Panc1 (cell line): ENCODE results near the gene PSMD13. TPM values are rescaled to one million over a fixed set of nuclear protein-coding genes. Genes with fewer than 3 reads are reported as not detected.

Experiments used
- ATAC-seq: fragments of 200-7000 bp; cut with Tn5 transposase; 2 replicates; pipeline ENCODE4 v1.9.1; 2020; ENCODE audit warnings: mild to moderate bottlenecking, moderate library complexity
- BruUV-seq: library from RNA; stranded (reverse); fragments of 400-500 nt; replicated peaks from 2 replicates; lab custom pipeline; 2021; lab: Mats Ljungman, UMichigan
- CTCF ChIA-PET: fragments of 300-600 bp; sonication (Branson Sonifier 250); formaldehyde crosslinking; loops from one replicate; lab custom pipeline; 2022; ENCODE audit warnings: antibody characterized with exemption; lab: Charles Lee
- POLR2A ChIA-PET: fragments of 300-600 bp; sonication (Branson Sonifier 250); formaldehyde crosslinking; loops from one replicate; lab custom pipeline; 2022; ENCODE audit warnings: antibody characterized with exemption; lab: Charles Lee
- DNase-seq: peaks from one replicate; pipeline ENCODE4 v3.0.0-alpha.2; 2010; ENCODE audit warnings: low read depth, low spot score
- H3K27ac ChIP-seq: 2 replicates; pipeline ENCODE4 v1.5.1; 2011; ENCODE audit warnings: mild to moderate bottlenecking, low read length, inconsistent platforms
- H3K27me3 ChIP-seq: fragments of 200-500 bp; sonication (Bioruptor generic); 2 replicates; pipeline ENCODE4 v1.6.0; 2014; ENCODE audit warnings: low read length, inconsistent platforms; ENCODE audit not compliant: control insufficient read depth, insufficient read depth
- H3K36me3 ChIP-seq: fragments of 200-500 bp; sonication (Bioruptor generic); 2 replicates; pipeline ENCODE4 v1.5.1; 2014; ENCODE audit warnings: inconsistent platforms, mild to moderate bottlenecking, low read length, moderate library complexity; ENCODE audit not compliant: control insufficient read depth, insufficient read depth
- H3K4me1 ChIP-seq: 2 replicates; pipeline ENCODE4 v1.5.1; 2011; ENCODE audit warnings: inconsistent platforms, mild to moderate bottlenecking, low read length, moderate library complexity; ENCODE audit not compliant: control insufficient read depth, insufficient read depth
- H3K4me3 ChIP-seq, 2 experiments: 2 replicates each; pipeline ENCODE4 v1.5.1; 2011 to 2012; ENCODE audit warnings: low read depth in 2 of 2, low read length in 2 of 2, mild to moderate bottlenecking in 2 of 2, inconsistent platforms in 1 of 2, moderate library complexity in 1 of 2
- H3K9me3 ChIP-seq: fragments of 200-500 bp; sonication (Bioruptor generic); 2 replicates; pipeline ENCODE4 v1.5.1; 2014; ENCODE audit warnings: low read depth, mild to moderate bottlenecking, inconsistent platforms, low read length, moderate library complexity; ENCODE audit not compliant: control insufficient read depth, insufficient read depth
- POLR2AphosphoS5 ChIP-seq: IDR thresholded peaks from 2 replicates; pipeline ENCODE4 v1.6.1; 2012; ENCODE audit warnings: mild to moderate bottlenecking, low read depth, low read length, moderate library complexity
- SIN3A ChIP-seq: IDR thresholded peaks from 2 replicates; pipeline ENCODE4 v1.6.1; 2012; ENCODE audit warnings: low read depth, mild to moderate bottlenecking, low read length, moderate library complexity, borderline replicate concordance; ENCODE audit not compliant: insufficient read depth
- TCF7L2 ChIP-seq: IDR thresholded peaks from 2 replicates; pipeline ENCODE4 v1.6.1; 2011; ENCODE audit warnings: mild to moderate bottlenecking, low read depth, low read length, inconsistent platforms
- in situ Hi-C: cut with HindIII; loops from 2 replicates; pipeline ENCODE4 v1.10.0; 2016; ENCODE audit warnings: low sequenced_read_pairs, low pct_unique_long_range_greater_than_20kb
- intact Hi-C: fragments of 100-400 bp; cut with micrococcal nuclease; formaldehyde crosslinking; loops from one replicate; pipeline ENCODE4 v1.10.0; 2022; ENCODE audit not compliant: unreplicated experiment
- total RNA-seq: library from RNA; stranded (reverse); gene quantifications from one replicate; pipeline ENCODE4 v1.2.1, GENCODE V29; 2021; ENCODE audit not compliant: unreplicated experiment
- TF ChIP-seq, protein P1 (sequence below), 2 experiments: IDR thresholded peaks; 2 replicates each; pipeline ENCODE4 v1.6.1; 2011 to 2012; ENCODE audit warnings: low read depth in 2 of 2, control low read depth in 1 of 2, low read length in 1 of 2, mild to moderate bottlenecking in 1 of 2, moderate library complexity in 1 of 2; ENCODE audit not compliant: insufficient read depth in 1 of 2
- TF ChIP-seq, protein P2 (sequence below): fragments of 450-650 bp; IDR thresholded peaks from 2 replicates; pipeline ENCODE4 v1.5.1; 2017; ENCODE audit warnings: mild to moderate bottlenecking

Gene PSMD13
- total RNA-seq, 1 experiment from 2014 or later, result 271 TPM

DNA sequence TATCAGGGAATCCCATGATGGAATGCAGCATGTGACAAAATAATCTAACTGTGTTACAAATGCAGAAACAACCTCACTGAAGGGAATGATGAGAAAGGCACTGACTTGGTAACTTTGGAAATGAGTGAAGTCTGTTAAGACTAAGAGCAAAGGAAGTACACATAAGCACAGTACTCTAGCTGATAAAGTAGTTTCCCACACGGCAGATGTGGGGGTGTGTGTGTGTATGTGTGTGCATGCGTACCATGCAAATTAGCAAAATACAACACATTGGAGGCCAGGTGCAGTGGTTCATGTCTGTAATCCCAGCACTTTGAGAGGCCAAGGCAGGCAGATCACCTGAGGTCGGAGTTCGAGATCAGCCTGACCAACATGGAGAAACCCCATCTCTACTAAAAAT lies 24.8 kb downstream of the PSMD13 start:
- H3K27ac ChIP-seq, result no peak overlapping the region
- no TSS peak for BruUV-seq
- POLR2A ChIA-PET, result no interaction called here

DNA sequence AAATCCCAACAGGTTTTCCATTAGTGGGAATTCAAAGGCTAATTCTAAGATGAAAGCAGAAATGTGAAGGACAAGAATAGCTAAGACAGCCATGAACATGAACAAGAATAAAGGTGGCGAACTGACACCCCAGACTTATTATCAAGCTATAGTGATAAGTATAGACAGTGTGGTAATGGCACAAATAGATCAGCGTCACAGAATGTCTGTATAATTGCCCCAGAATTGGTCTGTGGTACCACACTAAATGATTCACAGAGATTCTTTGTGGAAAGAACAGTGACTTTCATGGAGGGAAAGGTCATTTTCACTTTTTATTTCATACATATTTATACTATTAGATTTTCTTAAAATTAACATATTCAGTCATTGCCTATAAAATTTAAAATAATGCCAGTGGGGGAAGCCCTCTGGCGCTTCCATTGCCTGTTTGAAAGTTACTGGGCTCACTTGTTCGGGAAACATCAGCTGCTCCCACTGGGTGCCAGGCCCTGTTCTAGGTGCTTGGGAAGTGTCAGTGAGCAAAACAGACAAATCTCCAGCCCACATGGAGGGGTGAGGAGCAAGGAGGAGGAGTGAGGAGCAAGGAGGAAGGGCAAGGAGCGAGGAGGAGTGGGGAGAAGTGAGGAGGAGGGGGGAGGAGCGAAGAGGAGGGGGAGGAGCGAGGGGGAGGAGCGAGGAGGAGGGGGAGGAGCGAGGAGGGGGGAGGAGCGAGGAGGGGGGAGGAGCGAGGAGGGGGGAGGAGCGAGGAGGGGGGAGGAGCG lies 30.1 kb downstream of the PSMD13 start:
- TF ChIP-seq, protein P1, sequence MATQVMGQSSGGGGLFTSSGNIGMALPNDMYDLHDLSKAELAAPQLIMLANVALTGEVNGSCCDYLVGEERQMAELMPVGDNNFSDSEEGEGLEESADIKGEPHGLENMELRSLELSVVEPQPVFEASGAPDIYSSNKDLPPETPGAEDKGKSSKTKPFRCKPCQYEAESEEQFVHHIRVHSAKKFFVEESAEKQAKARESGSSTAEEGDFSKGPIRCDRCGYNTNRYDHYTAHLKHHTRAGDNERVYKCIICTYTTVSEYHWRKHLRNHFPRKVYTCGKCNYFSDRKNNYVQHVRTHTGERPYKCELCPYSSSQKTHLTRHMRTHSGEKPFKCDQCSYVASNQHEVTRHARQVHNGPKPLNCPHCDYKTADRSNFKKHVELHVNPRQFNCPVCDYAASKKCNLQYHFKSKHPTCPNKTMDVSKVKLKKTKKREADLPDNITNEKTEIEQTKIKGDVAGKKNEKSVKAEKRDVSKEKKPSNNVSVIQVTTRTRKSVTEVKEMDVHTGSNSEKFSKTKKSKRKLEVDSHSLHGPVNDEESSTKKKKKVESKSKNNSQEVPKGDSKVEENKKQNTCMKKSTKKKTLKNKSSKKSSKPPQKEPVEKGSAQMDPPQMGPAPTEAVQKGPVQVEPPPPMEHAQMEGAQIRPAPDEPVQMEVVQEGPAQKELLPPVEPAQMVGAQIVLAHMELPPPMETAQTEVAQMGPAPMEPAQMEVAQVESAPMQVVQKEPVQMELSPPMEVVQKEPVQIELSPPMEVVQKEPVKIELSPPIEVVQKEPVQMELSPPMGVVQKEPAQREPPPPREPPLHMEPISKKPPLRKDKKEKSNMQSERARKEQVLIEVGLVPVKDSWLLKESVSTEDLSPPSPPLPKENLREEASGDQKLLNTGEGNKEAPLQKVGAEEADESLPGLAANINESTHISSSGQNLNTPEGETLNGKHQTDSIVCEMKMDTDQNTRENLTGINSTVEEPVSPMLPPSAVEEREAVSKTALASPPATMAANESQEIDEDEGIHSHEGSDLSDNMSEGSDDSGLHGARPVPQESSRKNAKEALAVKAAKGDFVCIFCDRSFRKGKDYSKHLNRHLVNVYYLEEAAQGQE (IDR thresholded peaks at IDR 0.05; ENCODE audit: insufficient read depth in 1 of 2, low read depth in 2 of 2, low read length in 1 of 2), result no peak
- TF ChIP-seq, protein P2, sequence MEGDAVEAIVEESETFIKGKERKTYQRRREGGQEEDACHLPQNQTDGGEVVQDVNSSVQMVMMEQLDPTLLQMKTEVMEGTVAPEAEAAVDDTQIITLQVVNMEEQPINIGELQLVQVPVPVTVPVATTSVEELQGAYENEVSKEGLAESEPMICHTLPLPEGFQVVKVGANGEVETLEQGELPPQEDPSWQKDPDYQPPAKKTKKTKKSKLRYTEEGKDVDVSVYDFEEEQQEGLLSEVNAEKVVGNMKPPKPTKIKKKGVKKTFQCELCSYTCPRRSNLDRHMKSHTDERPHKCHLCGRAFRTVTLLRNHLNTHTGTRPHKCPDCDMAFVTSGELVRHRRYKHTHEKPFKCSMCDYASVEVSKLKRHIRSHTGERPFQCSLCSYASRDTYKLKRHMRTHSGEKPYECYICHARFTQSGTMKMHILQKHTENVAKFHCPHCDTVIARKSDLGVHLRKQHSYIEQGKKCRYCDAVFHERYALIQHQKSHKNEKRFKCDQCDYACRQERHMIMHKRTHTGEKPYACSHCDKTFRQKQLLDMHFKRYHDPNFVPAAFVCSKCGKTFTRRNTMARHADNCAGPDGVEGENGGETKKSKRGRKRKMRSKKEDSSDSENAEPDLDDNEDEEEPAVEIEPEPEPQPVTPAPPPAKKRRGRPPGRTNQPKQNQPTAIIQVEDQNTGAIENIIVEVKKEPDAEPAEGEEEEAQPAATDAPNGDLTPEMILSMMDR, result no peak
- no peak for TF ChIP-seq POLR2AphosphoS5
- TF ChIP-seq TCF7L2, result no peak
- TF ChIP-seq SIN3A, result no peak
- DNase-seq, result no peak
- no TSS peak for BruUV-seq
- no peak for ATAC-seq
- ChIA-PET POLR2A (no interaction called here), CTCF (no interaction called here)
- no peak overlapping the region; the same call in 1 of the 2 replicates for H3K27ac ChIP-seq
- H3K4me1 ChIP-seq, result peaks cover 14% of the 10 kb centered on the region
- intact Hi-C loops (no loop called here), in situ Hi-C loops (no loop called here)
- no peaks in the 10 kb centered on the region for H3K36me3 ChIP-seq
- H3K27me3 ChIP-seq, result no peaks in the 10 kb centered on the region
- peaks cover 3% of the 10 kb centered on the region; the same call in 1 of the 2 replicates for H3K9me3 ChIP-seq
- H3K4me3 ChIP-seq, result peak overlapping the region in 1 of 2 experiments; percentile 29; a peak in 1 of 4 replicates

More for the DNA sequence above, 24.8 kb downstream of the PSMD13 start:
- CTCF ChIA-PET, result no interaction called here
- in situ Hi-C loops (no loop called here), intact Hi-C loops (no loop called here)
- Histone ChIP-seq H3K36me3 (no peaks in the 10 kb centered on the region), H3K4me3 (no peak overlapping the region), H3K4me1 (no peaks in the 10 kb centered on the region), H3K9me3 (peaks cover 2% of the 10 kb centered on the region; the same call in 1 of the 2 replicates), H3K27me3 (no peaks in the 10 kb centered on the region)
- DNase-seq (no peak), ATAC-seq (no peak)
- TF ChIP-seq SIN3A, result no peak
- TF ChIP-seq, protein P1 (IDR thresholded peaks at IDR 0.05; ENCODE audit: insufficient read depth in 1 of 2, low read depth in 2 of 2, low read length in 1 of 2), result no peak
